NB4 (cell line): ENCODE data around the gene ACOT12.

Experiments used
- DNase-seq: peaks from one replicate; pipeline ENCODE4 v3.0.0; 2010; ENCODE audit warnings: low read depth
- H3K4me3 ChIP-seq: one replicate; pipeline ENCODE4 v1.5.1; 2011; ENCODE audit warnings: mild to moderate bottlenecking, low read depth, low read length, moderate library complexity
- MYC ChIP-seq: IDR thresholded peaks from 2 replicates; pipeline ENCODE4 v1.6.1; 2011; ENCODE audit warnings: low read depth, low read length
- POLR2A ChIP-seq: IDR thresholded peaks from 2 replicates; pipeline ENCODE4 v1.6.1; 2011; ENCODE audit warnings: mild to moderate bottlenecking; ENCODE audit not compliant: insufficient read length; ENCODE audit errors: extremely low read depth
- TF ChIP-seq, protein P1 (sequence below): IDR thresholded peaks from 2 replicates; pipeline ENCODE4 v1.6.1; 2011; ENCODE audit warnings: low read depth, low read length
- TF ChIP-seq, protein P2 (sequence below): IDR thresholded peaks from one replicate; pipeline ENCODE4 v1.5.1; 2012; ENCODE audit warnings: low read depth, low read length

Gene ACOT12

DNA sequence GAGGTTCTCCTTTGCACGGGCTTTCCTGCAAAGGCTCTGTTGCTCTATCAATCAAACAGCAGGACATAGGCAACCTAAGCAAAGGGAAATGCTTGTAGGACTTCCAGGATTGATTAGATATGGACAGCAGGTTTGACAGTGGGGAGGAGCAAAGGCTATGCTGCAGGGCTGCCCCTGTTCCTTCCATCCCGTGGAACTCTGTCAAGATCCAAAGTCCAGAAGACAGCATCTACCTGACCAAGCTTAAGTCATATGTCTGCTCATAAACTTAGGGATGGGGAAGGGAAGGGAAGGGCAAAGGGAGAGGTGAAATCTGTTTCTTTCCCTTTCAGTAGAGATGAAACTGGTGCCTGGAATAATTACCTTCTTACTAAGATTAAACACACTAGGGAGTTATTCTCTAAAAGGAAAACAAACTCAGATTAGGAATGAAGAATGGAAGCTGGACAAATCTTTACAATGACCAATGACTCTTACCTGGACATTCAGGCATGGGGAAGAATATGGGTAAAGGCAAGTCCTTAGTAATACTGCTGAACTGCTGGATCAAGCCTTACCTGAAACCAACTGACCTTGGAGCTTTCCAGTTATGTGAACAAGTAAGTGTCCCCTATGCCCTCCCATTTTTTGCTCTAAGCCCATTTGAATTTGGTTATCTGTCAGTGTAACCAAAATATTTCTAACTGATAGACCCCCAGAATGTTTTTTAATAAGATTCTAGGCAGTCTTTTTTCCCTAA lies 8.4 kb upstream of the ACOT12 start:
- no peak overlapping the region for H3K4me3 ChIP-seq
- TF ChIP-seq, protein P1, sequence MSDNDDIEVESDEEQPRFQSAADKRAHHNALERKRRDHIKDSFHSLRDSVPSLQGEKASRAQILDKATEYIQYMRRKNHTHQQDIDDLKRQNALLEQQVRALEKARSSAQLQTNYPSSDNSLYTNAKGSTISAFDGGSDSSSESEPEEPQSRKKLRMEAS: no peak
- TF ChIP-seq, protein P2, sequence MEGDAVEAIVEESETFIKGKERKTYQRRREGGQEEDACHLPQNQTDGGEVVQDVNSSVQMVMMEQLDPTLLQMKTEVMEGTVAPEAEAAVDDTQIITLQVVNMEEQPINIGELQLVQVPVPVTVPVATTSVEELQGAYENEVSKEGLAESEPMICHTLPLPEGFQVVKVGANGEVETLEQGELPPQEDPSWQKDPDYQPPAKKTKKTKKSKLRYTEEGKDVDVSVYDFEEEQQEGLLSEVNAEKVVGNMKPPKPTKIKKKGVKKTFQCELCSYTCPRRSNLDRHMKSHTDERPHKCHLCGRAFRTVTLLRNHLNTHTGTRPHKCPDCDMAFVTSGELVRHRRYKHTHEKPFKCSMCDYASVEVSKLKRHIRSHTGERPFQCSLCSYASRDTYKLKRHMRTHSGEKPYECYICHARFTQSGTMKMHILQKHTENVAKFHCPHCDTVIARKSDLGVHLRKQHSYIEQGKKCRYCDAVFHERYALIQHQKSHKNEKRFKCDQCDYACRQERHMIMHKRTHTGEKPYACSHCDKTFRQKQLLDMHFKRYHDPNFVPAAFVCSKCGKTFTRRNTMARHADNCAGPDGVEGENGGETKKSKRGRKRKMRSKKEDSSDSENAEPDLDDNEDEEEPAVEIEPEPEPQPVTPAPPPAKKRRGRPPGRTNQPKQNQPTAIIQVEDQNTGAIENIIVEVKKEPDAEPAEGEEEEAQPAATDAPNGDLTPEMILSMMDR: no peak
- no peak for TF ChIP-seq MYC
- no peak for TF ChIP-seq POLR2A
- no peak for DNase-seq

DNA sequence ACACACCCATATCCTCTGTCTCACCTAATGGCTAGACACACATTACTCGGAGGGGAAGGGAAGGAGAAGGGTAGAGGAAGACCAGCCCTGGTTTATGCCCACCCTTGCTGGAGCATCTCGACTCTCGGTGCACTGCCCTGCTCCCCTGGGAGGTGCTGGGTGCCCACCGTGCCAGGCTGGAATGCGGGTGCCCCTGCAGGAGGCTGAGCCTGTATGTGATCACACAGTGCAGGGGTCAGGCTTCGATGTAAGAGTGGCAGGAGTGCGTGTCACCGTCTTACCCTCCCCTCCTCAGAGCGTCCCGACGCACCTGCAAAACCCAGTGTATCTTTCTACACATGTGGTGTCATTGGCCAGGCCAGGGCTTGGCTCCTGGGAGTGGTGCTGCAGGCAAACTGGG lies 7.3 kb upstream of the ACOT12 start:
- no peak for DNase-seq
- H3K4me3 ChIP-seq: no peak overlapping the region
- TF ChIP-seq MYC (no peak), POLR2A (no peak)
- TF ChIP-seq, protein P2: no peak
- TF ChIP-seq, protein P1: no peak

DNA sequence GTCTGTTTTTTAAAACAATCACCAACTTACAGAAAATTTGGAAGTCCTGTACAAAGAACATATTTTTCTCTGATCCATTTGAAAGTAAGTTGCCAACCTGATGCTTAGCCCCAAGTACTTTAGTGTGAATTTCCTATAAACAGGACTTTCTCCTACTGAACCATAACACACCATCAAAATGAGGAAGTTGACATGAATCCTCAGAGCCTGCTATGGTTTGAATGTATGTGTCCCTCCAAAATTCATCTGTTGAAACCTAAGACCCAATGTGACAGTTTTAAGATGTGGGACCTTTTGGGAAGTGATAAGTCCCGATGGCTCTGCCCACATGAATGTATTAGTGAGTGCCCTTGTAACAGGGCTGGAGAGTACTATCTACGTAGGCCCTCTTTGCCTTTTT lies 6.4 kb upstream of the ACOT12 start:
- H3K4me3 ChIP-seq: no peak overlapping the region
- TF ChIP-seq, protein P2: no peak
- TF ChIP-seq MYC: no peak
- TF ChIP-seq, protein P1: no peak
- TF ChIP-seq POLR2A: no peak
- DNase-seq: peak; percentile 43

DNA sequence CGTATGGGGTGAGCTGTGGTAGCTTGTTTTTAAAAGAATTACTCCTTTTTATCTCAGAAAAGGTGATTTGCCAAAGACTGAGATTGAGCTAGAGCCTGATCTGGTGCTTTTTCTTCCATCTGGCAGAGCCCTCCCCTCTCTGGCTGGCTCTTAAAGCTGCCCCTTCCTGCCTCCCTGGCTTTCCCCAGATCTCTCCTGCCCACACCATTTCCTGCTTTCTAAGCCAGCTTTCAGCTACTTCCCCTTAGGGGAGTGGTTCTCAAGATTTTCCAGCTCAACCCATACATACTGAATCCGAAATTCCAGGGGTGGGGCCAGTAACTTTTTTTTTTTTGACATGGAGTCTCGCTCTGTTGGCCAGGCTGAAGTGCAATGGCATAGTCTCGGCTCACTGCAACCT lies 4.8 kb upstream of the ACOT12 start:
- peak; percentile 14 for DNase-seq
- no peak overlapping the region for H3K4me3 ChIP-seq
- TF ChIP-seq, protein P2: no peak

DNA sequence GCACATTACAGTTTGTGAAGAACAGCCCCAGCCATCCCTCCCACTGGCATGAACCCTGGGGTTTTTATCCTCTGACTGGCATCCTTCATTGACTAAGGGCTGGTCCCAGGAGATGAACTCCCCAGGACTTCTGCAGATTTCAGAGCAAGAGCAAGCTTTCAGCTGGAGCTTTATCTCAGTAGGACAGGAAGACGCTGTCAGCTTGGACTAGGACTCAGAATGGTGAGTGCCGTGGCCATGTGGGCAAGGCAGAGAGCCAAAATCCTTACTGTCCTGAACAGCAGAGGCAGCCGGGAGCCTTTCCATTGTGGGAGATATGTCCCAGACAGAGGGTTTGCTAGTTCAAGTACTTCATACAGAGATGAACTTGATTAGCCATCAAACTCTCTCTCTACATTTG lies 3.2 kb upstream of the ACOT12 start:
- H3K4me3 ChIP-seq: no peak overlapping the region
- no peak for DNase-seq
- TF ChIP-seq, protein P1: no peak
- no peak for TF ChIP-seq POLR2A
- no peak for TF ChIP-seq MYC
- TF ChIP-seq, protein P2: no peak

DNA sequence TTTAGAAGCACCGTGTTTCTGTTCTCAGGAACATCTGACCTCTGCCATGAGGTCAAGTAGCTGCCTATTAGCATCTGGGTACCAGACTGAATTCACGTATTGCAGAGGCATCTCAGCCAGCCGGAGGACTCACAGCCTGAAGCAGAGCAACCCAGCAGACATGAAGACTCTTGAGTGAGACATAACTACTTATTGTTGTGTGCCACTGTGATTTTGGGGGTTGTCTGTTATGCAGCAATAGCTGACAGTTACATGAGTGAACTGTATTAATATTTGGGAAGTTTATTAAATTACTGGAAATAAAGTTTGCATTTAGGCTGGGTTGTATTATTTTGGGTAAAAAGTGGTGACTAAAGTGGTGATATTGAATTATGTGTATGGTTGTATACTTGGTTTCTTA lies 1.3 kb upstream of the ACOT12 start:
- no peak for DNase-seq
- H3K4me3 ChIP-seq: no peak overlapping the region
- TF ChIP-seq, protein P2: no peak
- TF ChIP-seq POLR2A (no peak), MYC (no peak)
- TF ChIP-seq, protein P1: no peak
